Endothelial cell (in vitro differentiated cells): ENCODE data around the gene SLC38A10. TPM values are rescaled to one million over a fixed set of nuclear protein-coding genes. Genes with fewer than 3 reads are reported as not detected.
A peak's percentile ranks its signal among the peaks of the same experiment; 100 is the strongest.

Source experiments
- DNase-seq: peaks from one replicate; pipeline ENCODE4 v3.0.0; 2021; ENCODE audit warnings: low spot score
- H3K27ac Mint-ChIP-seq: one replicate; pipeline ENCODE4 v1.8.0; 2021; ENCODE audit warnings: mixed read lengths, inconsistent platforms; ENCODE audit not compliant: unreplicated experiment
- H3K27me3 Mint-ChIP-seq: one replicate; pipeline ENCODE4 v1.8.0; 2021; ENCODE audit warnings: mild to moderate bottlenecking, moderate library complexity, mixed read lengths, inconsistent platforms; ENCODE audit not compliant: unreplicated experiment
- H3K36me3 Mint-ChIP-seq: one replicate; pipeline ENCODE4 v1.8.0; 2021; ENCODE audit warnings: mild to moderate bottlenecking, low read depth, mixed read lengths, inconsistent platforms; ENCODE audit not compliant: unreplicated experiment
- H3K4me1 Mint-ChIP-seq: one replicate; pipeline ENCODE4 v1.8.0; 2021; ENCODE audit warnings: mild to moderate bottlenecking, mixed read lengths, inconsistent platforms; ENCODE audit not compliant: unreplicated experiment
- H3K4me3 Mint-ChIP-seq: one replicate; pipeline ENCODE4 v1.8.0; 2021; ENCODE audit warnings: mild to moderate bottlenecking, mixed read lengths, inconsistent platforms; ENCODE audit not compliant: unreplicated experiment
- H3K9me3 Mint-ChIP-seq: one replicate; pipeline ENCODE4 v1.8.0; 2021; ENCODE audit warnings: mixed read lengths, inconsistent platforms; ENCODE audit not compliant: unreplicated experiment
- CTCF ChIP-seq: fragments of 200-600 bp; sonication (generic); IDR thresholded peaks from one replicate; pipeline ENCODE4 v1.5.0; 2021; ENCODE audit warnings: antibody characterized with exemption; ENCODE audit not compliant: unreplicated experiment
- total RNA-seq: library from RNA; stranded (reverse); fragmentation: NEBNext Ultra II Directional; extraction: Animal tissue kit (Norgen Biotek cat#: 25700); gene quantifications from one replicate; pipeline ENCODE4 v1.2.1, GENCODE V29; 2021; ENCODE audit not compliant: unreplicated experiment

Gene SLC38A10
- total RNA-seq, 1 donor from 2014 or later = 57.2 TPM

DNA sequence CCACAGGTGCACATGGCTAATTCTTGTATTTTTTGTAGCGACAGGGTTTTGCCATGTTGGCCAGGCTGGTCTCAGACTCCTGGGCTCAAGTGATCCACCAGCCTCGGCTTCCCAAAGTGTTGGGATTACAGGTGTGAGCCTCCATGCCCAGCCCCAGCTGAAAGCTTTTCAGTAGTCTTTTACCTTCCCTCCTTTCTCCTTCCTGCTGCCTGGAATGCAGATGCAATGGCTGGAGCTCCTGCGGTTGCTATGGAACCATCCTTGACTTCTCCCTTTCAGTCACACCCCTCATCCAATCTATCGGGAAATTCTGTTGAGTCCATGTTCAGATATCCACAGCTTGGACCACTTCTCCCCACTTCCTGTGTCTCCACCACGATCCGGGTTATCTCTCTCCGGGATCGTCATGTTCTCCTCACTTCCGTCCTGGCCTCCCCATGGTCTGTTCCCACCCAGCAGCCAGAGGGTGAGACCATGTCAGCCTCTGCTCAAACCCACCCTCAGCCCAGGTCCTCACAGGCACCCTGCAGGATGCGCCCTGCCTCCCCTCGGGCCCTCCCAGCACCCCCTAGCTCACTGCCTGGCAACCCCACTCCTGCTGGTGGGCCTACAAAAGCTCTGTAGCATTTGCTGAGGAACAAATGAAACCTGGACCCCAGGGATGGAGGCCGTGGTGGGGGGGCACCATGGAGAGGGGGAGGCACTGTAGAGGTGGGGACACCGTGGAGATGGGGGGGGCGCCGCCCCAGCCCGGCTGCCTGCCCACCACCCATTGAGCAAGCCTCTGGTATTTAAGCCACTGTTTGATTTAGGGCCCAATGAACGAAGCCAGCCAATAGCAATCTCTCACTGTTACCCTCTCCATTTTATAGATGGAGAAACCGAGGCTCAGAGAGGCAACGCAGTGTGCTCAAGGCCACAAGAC, 12.8 kb upstream of the SLC38A10 start:
- Mint-ChIP-seq H3K36me3 (no peaks in the 10 kb centered on the region), H3K27me3 (peaks cover 7% of the 10 kb centered on the region), H3K4me1 (peaks cover 4% of the 10 kb centered on the region), H3K4me3 (no peak overlapping the region), H3K27ac (peak overlapping the region; percentile 15), H3K9me3 (no peaks in the 10 kb centered on the region)
- TF ChIP-seq CTCF = no peak
- no peak for DNase-seq

GRCh38 chr17:81306898-81307510, 11.9 kb upstream of the SLC38A10 start:
- Mint-ChIP-seq H3K36me3 (no peaks in the 10 kb centered on the region), H3K27ac (no peak overlapping the region), H3K4me3 (no peak overlapping the region), H3K9me3 (no peaks in the 10 kb centered on the region), H3K27me3 (peaks cover 8% of the 10 kb centered on the region), H3K4me1 (peaks cover 4% of the 10 kb centered on the region)
- DNase-seq = no peak
- no peak for TF ChIP-seq CTCF

GRCh38 chr17:81306491-81306890, 11.4 kb upstream of the SLC38A10 start:
- H3K4me3 Mint-ChIP-seq = no peak overlapping the region
- no peaks in the 10 kb centered on the region for H3K9me3 Mint-ChIP-seq
- no peaks in the 10 kb centered on the region for H3K36me3 Mint-ChIP-seq
- H3K27me3 Mint-ChIP-seq = peaks cover 7% of the 10 kb centered on the region
- TF ChIP-seq CTCF = no peak
- no peak for DNase-seq
- H3K4me1 Mint-ChIP-seq = peaks cover 4% of the 10 kb centered on the region
- H3K27ac Mint-ChIP-seq = no peak overlapping the region

- Mint-ChIP-seq H3K9me3 (no peaks in the 10 kb centered on the region), H3K4me3 (no peak overlapping the region), H3K36me3 (peaks cover 5% of the 10 kb centered on the region), H3K27ac (no peak overlapping the region), H3K4me1 (peaks cover 8% of the 10 kb centered on the region), H3K27me3 (peaks cover 11% of the 10 kb centered on the region)
- no peak for TF ChIP-seq CTCF
- DNase-seq = no peak
Measured at GRCh38 chr17:81305051-81305630, 10.0 kb upstream of the SLC38A10 start.
